Measurements from ENCODE around the gene SERAC1.

GRCh38 chr6:158073776-158074175 is 94.3 kb downstream of the SERAC1 start:
- TF ChIP-seq POLR2A (IDR thresholded peaks at IDR 0.05): no peak
- TF ChIP-seq, protein P1, sequence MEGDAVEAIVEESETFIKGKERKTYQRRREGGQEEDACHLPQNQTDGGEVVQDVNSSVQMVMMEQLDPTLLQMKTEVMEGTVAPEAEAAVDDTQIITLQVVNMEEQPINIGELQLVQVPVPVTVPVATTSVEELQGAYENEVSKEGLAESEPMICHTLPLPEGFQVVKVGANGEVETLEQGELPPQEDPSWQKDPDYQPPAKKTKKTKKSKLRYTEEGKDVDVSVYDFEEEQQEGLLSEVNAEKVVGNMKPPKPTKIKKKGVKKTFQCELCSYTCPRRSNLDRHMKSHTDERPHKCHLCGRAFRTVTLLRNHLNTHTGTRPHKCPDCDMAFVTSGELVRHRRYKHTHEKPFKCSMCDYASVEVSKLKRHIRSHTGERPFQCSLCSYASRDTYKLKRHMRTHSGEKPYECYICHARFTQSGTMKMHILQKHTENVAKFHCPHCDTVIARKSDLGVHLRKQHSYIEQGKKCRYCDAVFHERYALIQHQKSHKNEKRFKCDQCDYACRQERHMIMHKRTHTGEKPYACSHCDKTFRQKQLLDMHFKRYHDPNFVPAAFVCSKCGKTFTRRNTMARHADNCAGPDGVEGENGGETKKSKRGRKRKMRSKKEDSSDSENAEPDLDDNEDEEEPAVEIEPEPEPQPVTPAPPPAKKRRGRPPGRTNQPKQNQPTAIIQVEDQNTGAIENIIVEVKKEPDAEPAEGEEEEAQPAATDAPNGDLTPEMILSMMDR (IDR thresholded peaks at IDR 0.05): no peak
